Mammary epithelial cell (primary cell): Measurements from ENCODE around the gene PRSS21.

ENCODE experiments used
- EZH2 ChIP-seq: IDR thresholded peaks from 2 replicates; pipeline ENCODE4 v1.6.1; 2012; ENCODE audit warnings: low read length, inconsistent platforms, borderline replicate concordance
- TF ChIP-seq, protein P1 (sequence below), 2 donors: IDR thresholded peaks in 1 of 2; conservative IDR thresholded peaks in 1 of 2; 2 replicates each; pipeline ENCODE4 v1.5.1; 2011 to 2012; ENCODE audit warnings: inconsistent platforms in 2 of 2, low read length in 2 of 2, mild to moderate bottlenecking in 2 of 2, control low read depth in 1 of 2, low read depth in 1 of 2; ENCODE audit not compliant: insufficient read depth in 1 of 2; ENCODE audit errors: extremely low read depth in 1 of 2

DNA sequence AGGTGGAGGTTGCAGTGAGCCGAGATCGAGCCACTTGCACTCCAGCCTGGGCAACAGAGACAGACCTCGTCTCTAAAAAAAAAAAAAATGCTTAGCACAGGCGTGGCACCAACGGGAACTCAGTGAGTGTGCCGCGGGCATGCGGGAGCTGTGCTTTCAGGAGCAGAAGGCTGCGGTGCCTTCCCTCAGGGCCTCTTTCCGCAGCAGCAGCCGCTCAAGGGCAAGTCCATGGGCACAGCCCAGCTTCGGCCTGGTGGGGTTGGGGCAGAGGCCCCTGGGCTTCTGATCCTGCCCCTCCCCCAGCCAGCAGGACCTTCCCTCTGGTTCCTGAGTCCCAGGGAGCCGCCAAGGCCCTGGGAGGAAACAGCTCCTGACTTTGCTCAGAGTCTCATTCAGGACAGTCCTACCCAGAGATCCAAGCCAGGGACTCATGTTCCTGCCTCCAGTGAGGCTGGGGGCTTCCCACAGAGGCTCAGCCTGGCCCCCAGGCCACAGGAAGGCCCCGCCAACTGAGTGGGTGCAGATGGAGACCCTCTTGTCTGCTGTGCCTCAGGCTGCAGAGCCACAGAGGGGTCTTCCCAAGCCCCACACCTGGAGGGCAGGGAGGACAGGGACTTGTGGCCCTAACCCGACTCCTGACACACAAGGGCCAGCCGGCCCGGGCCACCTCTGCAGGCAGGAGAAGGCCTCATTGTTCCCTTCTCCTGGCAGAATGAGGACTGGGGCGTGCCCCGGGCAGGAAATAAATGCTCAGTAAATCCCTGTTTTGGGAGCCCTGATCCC, 9.7 kb downstream of the PRSS21 start:
- TF ChIP-seq, protein P1, sequence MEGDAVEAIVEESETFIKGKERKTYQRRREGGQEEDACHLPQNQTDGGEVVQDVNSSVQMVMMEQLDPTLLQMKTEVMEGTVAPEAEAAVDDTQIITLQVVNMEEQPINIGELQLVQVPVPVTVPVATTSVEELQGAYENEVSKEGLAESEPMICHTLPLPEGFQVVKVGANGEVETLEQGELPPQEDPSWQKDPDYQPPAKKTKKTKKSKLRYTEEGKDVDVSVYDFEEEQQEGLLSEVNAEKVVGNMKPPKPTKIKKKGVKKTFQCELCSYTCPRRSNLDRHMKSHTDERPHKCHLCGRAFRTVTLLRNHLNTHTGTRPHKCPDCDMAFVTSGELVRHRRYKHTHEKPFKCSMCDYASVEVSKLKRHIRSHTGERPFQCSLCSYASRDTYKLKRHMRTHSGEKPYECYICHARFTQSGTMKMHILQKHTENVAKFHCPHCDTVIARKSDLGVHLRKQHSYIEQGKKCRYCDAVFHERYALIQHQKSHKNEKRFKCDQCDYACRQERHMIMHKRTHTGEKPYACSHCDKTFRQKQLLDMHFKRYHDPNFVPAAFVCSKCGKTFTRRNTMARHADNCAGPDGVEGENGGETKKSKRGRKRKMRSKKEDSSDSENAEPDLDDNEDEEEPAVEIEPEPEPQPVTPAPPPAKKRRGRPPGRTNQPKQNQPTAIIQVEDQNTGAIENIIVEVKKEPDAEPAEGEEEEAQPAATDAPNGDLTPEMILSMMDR (conservative IDR thresholded peaks at IDR 0.05 in 1 of 2, IDR thresholded peaks at IDR 0.05 in 1 of 2; ENCODE audit: extremely low read depth in 1 of 2, insufficient read depth in 1 of 2, low read depth in 1 of 2, low read length in 2 of 2): no peak
- TF ChIP-seq EZH2: no peak
